Stimulated activated CD8-positive, alpha-beta memory T cell treated with anti-CD3 and anti-CD28 coated beads, Interleukin-15, amount 100 ng/mL, for 1 hour (primary cell): Measurements from ENCODE around the gene CASP9.

Experiments
- DNase-seq: peaks from one replicate; pipeline ENCODE4 v3.0.0-alpha.2; 2020; ENCODE audit warnings: low read depth

CASP9 gene

DNA sequence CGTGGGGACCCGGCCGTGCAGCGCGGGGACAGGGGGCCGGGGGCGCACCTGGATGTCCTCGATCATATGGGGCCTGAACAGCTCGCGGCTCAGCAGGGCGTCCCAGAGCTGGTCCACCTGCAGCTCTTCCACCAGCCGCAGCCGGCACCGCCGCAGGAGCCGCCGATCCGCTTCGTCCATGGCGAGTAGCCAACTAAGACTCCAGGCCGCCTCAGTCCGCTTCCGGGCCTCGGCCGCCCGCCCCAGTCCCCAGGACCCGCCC, at the start of gene CASP9:
TSS of gene CASP9 (minus strand) at position 195 of the 262 bp plus-strand sequence. CDS start at position 180, 15 bp downstream.
- no peak for DNase-seq

GRCh38 chr1:15573477-15573876, 49.5 kb upstream of the CASP9 start:
- DNase-seq, result no peak

DNA sequence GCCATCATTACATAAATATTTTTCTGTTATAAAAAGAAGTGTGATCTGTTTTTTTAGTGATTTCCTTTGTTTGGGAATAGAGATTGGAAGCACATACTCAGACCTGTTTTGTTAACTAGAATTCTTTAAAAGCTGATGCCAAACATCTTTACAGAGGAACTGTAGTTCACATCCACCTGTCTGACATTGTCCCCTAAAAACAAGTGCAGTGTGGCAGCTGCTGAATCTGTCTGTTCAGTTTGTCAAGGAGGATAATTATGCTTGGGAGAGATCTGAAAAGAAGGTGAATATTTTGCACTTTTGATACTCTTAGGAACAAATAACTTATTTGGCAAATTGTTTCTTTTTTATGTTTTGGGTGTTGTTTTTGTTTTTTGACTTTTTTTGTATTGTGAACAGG, 47.3 kb upstream of the CASP9 start:
- no peak for DNase-seq

GRCh38 chr1:15570861-15571260, 46.8 kb upstream of the CASP9 start:
- no peak for DNase-seq

GRCh38 chr1:15568387-15569073, 44.5 kb upstream of the CASP9 start:
- no peak for DNase-seq

DNA sequence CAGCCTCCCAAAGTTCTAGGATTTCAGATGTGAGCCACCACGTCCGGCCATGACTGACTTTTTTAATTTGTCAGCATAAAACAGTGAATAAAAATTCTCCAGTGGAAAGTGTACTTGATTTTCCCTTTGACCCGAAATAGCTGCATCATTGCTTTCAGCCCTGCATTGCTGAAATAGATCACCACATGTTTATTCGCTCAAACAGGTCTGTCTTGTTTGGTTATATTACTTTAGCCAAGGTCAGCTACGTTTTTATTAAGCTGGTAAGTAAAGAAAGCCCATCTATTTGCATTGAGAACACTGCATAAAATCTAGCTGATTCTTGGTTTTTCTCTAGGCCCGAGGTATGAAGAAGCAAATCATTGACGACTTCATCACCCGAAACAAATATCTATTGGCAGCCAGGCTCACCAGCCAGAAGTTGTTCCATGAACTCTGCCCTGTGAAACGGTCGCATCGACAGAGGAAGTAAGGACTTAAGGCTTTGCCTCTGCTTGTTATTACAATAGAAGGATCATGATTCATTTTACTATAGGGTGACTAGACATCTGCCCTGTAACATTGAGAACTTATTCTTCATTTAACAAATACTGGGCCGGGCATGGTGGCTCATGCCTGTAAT, 35.3 kb upstream of the CASP9 start:
- DNase-seq, result no peak

GRCh38 chr1:15558516-15558915, 34.5 kb upstream of the CASP9 start:
- no peak for DNase-seq

GRCh38 chr1:15557594-15557993, 33.6 kb upstream of the CASP9 start:
- DNase-seq, result no peak

GRCh38 chr1:15557008-15557407, 33.0 kb upstream of the CASP9 start:
- DNase-seq, result no peak

GRCh38 chr1:15550573-15550972, 26.6 kb upstream of the CASP9 start:
- DNase-seq, result no peak

- DNase-seq, result no peak
These were observed 22.6 kb upstream of the CASP9 start for GRCh38 chr1:15546641-15547040.

GRCh38 chr1:15543589-15544568, 19.9 kb upstream of the CASP9 start:
- no peak for DNase-seq

GRCh38 chr1:15543251-15543588, 19.2 kb upstream of the CASP9 start:
- no peak for DNase-seq

DNA sequence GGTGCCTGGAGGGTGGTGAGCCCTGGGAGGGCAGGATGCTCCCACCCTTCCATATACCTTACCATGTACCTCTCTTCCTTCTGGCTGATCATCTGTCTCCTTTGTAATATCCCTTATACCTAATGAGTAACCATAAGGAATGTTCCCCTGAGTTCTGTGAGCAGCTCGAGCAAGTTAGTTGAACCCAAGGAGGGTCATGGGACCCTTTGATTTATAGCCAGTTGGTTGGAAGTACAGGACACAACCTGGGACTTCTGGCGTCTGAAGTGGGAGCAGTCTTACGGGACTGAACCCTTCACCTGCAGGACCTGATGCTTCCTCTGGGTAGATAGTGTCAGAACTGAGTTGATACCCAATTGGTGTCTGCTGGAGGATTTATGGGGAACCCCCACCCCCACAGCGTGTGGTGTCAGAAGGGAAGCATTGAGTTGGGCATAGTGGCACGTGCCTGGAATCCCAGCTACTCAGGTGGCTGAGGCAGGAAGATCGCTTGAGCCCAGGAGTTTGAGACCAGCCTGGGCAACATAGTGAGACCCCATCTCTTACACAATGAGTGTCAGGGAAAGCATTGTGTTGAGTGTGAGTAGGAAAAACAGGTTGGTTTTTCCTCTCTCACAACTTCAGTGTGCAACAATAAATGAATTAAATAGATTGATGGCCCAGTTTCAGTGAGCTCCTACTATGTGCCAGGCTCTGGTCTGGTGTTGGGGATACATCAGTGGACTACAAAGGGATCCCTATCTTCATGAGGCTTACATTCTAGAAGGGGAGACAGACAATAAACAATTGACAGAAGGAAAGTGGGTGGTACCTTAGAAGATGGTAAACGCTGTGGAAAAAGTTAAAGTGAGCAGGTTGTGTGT, 18.6 kb upstream of the CASP9 start:
- DNase-seq, result no peak

DNA sequence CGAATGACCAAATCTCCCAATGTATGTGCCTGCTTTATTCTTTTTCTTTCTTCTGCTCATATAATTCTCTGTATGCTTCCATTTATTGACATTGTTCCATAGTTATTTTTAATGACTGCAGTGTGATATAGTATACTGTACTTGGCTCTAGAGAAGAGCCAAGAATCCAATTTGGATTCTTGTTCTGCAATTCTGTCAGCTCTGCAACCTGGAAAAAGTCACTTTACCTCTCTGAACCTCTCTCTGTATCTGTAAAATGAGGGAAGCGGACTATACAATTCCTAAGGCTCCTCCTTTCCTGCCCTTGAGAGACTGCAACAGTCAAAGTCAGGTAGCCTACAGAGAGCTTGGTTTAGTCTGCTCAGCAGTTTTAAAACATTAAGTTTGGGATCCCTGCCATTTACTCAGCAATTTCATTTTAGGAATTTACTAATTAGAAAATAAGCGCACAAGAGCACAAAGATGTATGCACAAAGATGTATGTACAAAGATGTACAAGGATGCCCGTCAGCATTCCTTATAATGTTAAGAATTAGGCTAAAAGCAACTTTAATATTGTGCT, 17.3 kb upstream of the CASP9 start:
- DNase-seq, result no peak

DNA sequence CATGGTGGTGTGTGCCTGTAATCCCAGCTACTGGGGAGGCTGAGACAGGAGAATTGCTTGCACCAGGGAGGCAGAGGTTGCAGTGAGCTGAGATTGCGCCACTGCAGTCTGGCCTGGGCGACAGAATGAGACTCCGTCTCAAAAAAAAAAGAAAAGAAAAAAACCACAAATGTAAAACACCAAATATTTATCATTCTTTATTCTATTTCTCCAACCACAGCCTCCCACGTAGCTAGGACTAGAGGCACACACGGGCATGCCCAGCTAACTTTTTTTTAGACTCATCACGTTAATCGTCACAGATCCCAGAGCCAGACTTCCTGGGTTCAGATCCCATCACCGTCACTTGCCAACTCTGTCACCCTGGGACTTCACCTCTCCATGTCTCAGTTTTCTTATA, 16.2 kb upstream of the CASP9 start:
- no peak for DNase-seq

DNA sequence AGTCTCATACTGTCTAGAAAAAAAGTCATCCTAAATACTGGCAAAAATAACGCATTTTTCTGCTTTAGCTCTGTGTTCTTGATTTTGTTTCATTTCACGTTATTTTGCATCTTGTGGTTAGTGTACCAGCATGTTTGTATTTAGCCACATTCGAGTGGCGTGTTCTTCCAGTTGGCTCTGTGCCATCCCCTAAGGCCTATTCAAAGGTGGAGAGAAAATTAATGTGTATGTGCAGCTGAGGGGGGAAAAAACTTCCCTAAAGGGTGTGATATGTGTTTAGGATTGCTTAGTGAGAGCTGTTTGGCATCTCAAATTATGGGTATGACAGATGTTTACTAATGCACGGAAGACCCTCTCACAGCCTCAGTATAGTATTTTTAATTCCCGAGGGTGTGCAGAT, 14.8 kb upstream of the CASP9 start:
- DNase-seq, result no peak

DNA sequence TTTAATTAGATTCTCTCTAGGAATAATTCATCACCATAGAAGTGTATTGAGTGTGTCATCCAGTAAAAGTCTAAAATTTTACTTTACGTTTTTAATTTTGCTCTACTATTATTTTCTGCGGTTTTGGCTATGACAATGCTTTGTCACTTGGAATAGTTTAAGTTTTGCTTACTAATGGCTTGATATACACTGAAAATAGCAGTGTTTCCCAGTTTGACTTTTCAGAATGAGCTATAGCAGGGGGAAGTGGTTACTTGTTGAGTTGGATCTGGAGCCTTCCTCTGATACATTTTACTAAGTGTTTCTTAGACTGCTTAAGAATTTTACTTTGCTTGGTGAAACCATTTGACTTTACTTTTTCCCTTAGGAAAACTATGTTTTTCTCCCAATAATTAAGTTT, 7.7 kb upstream of the CASP9 start:
- DNase-seq, result no peak

GRCh38 chr1:15531003-15531402, 7.0 kb upstream of the CASP9 start:
- no peak for DNase-seq

- peak; percentile 89 for DNase-seq
These were observed 2.7 kb upstream of the CASP9 start, which contains the start of gene DNAJC16 for GRCh38 chr1:15526490-15527339. Gene DNAJC16, plus strand, starts transcription at chr1:15526848. Its CDS starts 2,258 bp downstream, at chr1:15529106.

GRCh38 chr1:15526021-15526489, 2.0 kb upstream of the CASP9 start:
- DNase-seq, result no peak
